HG03045 (cell line): ENCODE data around the gene VWC2.
A peak's percentile ranks its signal among the peaks of the same experiment; 100 is the strongest.

Source experiments
- ATAC-seq: cut with Tn5 transposase; IDR thresholded peaks from one replicate; pipeline ENCODE4 v1.9.1; 2021; ENCODE audit warnings: mild to moderate bottlenecking, moderate library complexity; ENCODE audit not compliant: unreplicated experiment

The VWC2 gene

GRCh38 chr7:49781996-49782395 is 8.6 kb downstream of the VWC2 start:
- no peak for ATAC-seq

- no peak for ATAC-seq
These were observed 10.0 kb downstream of the VWC2 start for GRCh38 chr7:49783446-49783845.

GRCh38 chr7:49787980-49788379 is 14.5 kb downstream of the VWC2 start:
- ATAC-seq = no peak

GRCh38 chr7:49788455-49789059 is 15.1 kb downstream of the VWC2 start:
- ATAC-seq = no peak

GRCh38 chr7:49789736-49790135 is 16.3 kb downstream of the VWC2 start:
- no peak for ATAC-seq

- no peak for ATAC-seq
These were observed 16.8 kb downstream of the VWC2 start for GRCh38 chr7:49790209-49790608.

- ATAC-seq = peak; percentile 66
These were observed 17.8 kb downstream of the VWC2 start for GRCh38 chr7:49791088-49791741.

- no peak for ATAC-seq
These were observed 24.7 kb downstream of the VWC2 start for GRCh38 chr7:49797987-49798660.

- ATAC-seq = no peak
These were observed 26.6 kb downstream of the VWC2 start for GRCh38 chr7:49800031-49800430.

GRCh38 chr7:49802600-49802999 is 29.2 kb downstream of the VWC2 start:
- no peak for ATAC-seq

GRCh38 chr7:49803812-49804211 is 30.4 kb downstream of the VWC2 start:
- ATAC-seq = no peak

- ATAC-seq = no peak
These were observed 32.1 kb downstream of the VWC2 start for GRCh38 chr7:49805371-49806007.

GRCh38 chr7:49812534-49812933 is 39.1 kb downstream of the VWC2 start:
- ATAC-seq = no peak

- no peak for ATAC-seq
These were observed 43.8 kb downstream of the VWC2 start for GRCh38 chr7:49817279-49817678.

- no peak for ATAC-seq
These were observed 47.7 kb downstream of the VWC2 start for GRCh38 chr7:49821181-49821580.

- no peak for ATAC-seq
These were observed 49.4 kb downstream of the VWC2 start for GRCh38 chr7:49822856-49823255.

- ATAC-seq = no peak
These were observed 50.1 kb downstream of the VWC2 start for GRCh38 chr7:49823566-49823965.

GRCh38 chr7:49839863-49840645 is 66.6 kb downstream of the VWC2 start:
- no peak for ATAC-seq

- ATAC-seq = no peak
These were observed 67.4 kb downstream of the VWC2 start for GRCh38 chr7:49840751-49841405.

- ATAC-seq = no peak
These were observed 72.2 kb downstream of the VWC2 start for GRCh38 chr7:49845626-49846025.
